HG02623 (cell line): ENCODE data around the gene SYT2.

Experiments used
- ATAC-seq: cut with Tn5 transposase; IDR thresholded peaks from one replicate; pipeline ENCODE4 v1.9.1; 2021; ENCODE audit warnings: moderate library complexity; ENCODE audit not compliant: unreplicated experiment

SYT2 gene

DNA sequence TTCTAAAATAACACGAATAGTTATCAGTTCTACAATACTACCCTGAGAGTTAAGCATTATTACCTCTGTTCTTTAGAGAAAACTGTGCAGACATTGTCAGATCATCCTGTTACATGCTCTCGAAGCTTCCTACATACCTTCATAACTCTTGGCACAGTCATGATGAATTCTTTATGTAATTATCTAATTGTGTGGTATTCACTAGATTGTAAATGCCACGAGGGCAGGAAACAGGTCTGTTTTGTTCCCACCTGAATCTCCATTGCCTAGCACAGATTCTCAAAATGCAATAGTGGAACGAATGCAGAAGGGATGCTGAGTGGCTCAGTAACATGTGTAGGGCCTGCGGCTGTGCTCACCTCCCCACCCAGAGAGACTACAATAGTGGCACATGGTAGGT lies 3.4 kb downstream of the SYT2 start:
- ATAC-seq = no peak

DNA sequence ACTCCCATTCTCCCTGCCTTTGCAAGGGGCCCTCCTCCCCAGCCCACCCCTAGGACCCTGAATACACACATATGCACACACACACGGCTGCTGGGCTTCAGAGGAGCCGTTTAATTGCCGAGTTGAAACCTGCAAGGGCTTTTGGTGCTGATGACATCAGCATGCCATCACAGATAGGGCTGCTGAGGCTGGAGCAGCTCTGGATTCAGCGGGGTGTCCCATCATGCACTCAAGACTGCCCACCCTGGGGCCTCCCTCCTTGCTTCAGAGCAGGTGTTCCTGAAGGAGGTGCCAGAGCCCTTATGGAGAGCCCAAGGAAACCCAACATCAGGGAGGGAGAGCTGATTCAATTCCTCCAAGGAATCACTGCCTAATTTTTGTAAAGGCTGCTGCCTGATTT lies 5.7 kb downstream of the SYT2 start:
- ATAC-seq = no peak

DNA sequence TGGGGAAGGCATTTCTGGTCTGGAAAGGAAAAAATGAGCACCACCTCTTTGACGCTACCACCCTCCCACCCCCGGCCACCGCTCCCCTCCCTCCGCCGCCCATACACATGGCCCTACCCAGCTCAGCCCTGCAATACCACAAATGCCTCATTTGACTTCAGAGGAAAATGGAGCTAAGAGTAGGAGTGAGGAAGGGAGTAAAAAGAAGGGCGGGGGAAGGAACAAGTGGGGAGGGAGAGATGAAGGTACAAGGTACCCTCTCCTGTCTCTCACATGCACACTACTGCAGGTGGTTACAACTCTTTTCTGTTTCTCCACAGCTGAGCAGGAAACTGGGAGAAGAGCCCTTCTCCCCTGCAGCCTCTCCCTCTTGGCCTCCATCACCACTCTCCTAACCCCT lies 7.1 kb downstream of the SYT2 start:
- no peak for ATAC-seq

DNA sequence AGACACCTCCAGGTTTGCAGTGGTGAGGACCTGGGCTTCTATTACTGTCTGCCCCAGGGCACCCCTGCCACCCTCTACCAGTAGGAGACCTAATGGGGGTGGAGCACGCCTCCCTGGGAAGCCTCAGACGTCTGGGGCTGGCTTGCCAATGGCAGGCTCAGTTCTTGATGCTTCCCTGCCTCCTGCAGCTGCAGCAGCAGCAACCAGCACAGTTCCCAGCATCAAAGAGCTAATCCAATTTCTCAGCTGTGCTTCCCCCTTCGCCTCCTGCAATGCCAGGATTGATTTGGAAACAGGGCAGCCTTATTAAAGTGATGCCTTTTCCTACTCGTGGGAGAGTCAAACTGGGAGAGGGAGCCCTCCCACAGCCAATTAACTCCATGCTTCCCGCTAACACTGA lies 8.2 kb downstream of the SYT2 start:
- no peak for ATAC-seq

- ATAC-seq = no peak
These were observed 9.1 kb downstream of the SYT2 start for GRCh38 chr1:202701200-202701599.

GRCh38 chr1:202700061-202700460 lies 10.2 kb downstream of the SYT2 start:
- ATAC-seq = no peak

DNA sequence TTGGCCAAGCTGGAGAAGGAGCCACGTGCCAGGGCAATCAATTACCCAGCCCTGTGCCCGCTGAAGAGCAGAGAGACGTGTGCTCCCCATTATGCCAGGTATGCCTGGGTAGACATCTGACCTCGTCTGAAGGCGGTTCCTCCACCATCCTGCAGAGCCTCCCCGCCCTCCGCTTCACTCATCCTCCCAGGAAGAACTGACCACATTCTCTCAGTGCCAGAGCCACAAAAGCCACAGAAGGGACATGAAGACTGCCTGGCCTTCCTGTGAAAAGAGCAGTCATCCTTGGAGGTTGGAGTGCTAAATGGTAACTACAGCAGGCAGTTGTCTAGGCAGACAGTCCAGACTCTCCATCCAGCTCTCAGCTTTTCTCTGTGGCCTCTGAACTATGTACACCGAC lies 12.0 kb downstream of the SYT2 start:
- ATAC-seq = no peak

DNA sequence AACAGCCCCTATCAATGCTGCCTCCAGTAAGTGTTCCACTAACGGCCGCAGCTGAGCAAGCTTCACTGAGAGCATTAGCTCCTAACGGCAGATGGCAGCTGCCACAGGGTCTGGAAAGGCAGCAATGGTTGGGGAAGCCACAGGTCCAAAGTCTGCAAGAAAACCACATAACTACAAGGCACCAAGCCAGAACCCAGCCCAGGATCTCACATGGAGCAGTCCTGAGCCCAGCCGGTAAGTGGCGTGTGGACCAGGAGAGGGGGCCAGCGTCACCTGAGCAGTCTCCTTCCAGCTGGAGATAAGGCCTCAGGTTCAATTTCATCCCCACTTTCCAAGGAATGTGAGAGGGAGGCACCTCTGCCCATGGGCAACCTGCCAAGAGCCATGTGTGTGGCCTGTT lies 13.2 kb downstream of the SYT2 start:
- ATAC-seq = no peak

- no peak for ATAC-seq
These were observed 15.9 kb downstream of the SYT2 start for GRCh38 chr1:202694314-202694713.

DNA sequence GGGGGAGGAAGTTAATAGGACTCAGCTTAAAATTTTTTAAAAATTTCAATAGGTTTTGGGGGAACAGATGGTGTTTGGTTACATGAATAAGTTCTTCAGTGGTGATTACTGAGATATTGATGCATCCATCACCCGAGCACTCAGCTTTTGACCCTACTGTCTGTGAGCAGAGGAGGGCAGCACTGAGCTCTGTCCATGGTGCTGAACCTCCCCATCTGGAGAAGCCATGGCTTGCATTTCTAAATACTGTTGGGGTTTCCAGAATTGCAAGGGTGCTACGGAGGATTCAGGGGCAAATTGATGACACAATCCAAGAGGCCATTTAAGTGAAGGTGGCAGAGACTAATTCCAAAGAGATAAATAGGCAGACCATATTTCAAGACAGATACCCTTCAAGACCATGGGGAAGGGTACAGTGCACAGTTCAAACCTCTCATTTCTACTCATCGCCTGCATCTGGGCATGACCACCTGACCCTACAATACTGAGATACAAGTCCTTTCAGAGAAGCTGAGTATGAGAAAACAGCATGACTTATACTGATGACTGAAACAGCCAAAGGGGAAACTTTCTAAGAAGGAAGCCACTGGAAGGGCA lies 17.2 kb downstream of the SYT2 start:
- no peak for ATAC-seq

GRCh38 chr1:202691816-202692215 lies 18.4 kb downstream of the SYT2 start:
- ATAC-seq = no peak

GRCh38 chr1:202689493-202690342 lies 20.5 kb downstream of the SYT2 start:
- ATAC-seq = no peak

DNA sequence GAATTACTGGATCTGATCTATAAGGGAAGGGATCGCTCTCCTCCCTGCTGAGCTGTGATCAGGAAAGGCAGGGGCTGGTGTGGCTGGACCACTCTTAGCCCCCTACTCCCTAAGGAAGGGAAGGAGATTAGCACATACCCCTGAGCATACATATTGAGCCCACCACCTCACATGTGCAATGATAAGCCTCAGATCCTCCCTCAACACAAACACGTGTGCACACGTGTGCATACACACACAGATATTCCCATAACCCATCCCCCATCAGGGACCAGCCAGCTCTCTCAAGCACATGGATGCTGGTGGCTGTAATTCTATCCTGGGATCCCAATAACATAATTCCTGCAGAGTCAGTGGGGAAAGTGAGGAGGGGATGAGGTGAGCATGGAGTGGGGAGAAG lies 21.2 kb downstream of the SYT2 start:
- ATAC-seq = no peak

DNA sequence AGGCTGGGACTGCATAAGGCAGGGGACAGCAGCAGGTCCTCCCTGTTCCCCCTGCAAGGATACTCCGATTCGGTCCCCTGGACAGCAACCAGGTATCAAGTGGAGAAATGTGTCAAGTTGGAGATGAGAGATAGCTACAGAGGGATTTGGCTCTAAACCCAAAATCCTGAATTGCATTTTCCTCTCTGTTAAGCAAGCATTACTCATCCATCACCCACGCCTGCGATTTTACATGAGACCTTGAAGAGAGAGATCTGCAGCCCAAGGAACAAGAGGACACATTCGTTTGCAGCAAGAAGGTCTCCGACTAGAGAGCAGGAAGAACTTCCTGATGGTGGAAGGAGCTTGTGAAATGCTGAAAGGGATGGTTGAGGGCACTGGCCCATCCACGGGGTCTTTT lies 21.9 kb downstream of the SYT2 start:
- no peak for ATAC-seq

DNA sequence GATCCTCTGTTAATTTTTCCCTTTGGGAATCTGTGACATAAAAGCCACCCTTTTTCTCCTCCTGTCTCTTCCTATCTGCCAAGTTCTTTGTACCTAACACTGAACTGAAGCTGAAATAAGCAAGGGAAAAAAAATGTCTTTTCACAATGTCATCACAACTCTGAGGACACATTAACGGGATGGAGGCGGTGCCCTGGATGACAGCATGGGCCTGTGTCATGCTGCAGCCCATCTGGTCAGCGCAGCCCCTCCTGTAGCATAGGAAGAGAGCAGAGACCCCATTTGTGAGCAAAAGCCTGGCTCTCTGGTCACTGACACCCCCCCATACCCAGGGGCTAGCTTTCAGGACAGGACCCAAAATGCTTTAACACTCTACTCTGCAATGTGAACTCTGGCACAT lies 22.5 kb downstream of the SYT2 start:
- no peak for ATAC-seq

DNA sequence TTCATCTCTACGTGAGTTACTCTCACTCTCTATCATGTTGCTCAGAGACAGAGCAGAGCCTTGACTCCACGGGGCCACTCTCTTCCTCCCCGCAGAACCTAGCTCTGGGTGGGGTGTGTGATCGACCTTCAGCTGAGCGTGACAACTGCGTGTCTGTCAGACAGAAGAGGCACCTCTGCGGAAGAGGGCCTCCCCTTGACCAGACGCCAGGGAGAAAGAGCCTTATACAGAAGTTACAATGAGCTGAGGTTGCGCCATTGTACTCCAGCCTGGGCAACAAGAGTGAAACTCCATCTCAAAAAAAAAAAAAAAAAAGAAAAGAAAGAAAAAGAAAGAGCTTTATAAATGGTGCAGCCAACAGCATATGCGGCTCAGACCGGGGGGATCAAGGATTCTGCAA lies 22.9 kb downstream of the SYT2 start:
- no peak for ATAC-seq

- ATAC-seq = no peak
These were observed 24.6 kb downstream of the SYT2 start for GRCh38 chr1:202685641-202686040.

GRCh38 chr1:202684716-202685115 lies 25.5 kb downstream of the SYT2 start:
- ATAC-seq = no peak

- no peak for ATAC-seq
These were observed 27.2 kb downstream of the SYT2 start for GRCh38 chr1:202683029-202683428.

DNA sequence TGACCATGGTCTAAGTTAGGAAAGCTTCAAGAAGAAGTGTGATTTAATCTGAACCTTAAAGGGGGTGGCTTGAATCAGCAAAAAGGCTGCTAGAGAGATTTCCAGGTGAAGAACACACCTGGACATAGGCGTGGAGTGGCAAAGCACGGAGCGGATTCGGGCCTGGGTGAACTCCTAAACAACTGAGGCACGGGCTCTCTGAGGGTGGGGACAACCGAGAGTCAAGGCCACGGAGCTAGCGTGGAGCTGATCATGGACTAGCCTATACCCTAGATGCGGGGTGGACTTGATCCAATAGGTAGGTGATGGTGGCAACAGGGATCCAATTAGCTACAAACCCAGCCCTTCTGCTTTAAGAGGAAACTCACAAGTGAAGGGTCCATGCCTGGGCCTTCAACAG lies 27.8 kb downstream of the SYT2 start:
- no peak for ATAC-seq

- ATAC-seq = no peak
These were observed 28.4 kb downstream of the SYT2 start for GRCh38 chr1:202681736-202682420.
